ENCODE measurements around the gene GRK3. TPM values are rescaled to one million over a fixed set of nuclear protein-coding genes. Genes with fewer than 3 reads are reported as not detected.
A peak's percentile ranks its signal among the peaks of the same experiment; 100 is the strongest.

The GRK3 gene
- total and polyA plus RNA-seq, 10 of the 15 experiments (the other 5 are each of a cell fraction or from before 2014, with no cell fraction given), result 3.1 to 35.1 (median 14.7) TPM

- no peak for TF ChIP-seq SKIL (IDR thresholded peaks at IDR 0.05; ENCODE audit: low read depth, poor library complexity, severe bottlenecking)
- TF ChIP-seq POU2F2 (IDR thresholded peaks at IDR 0.05; ENCODE audit: borderline replicate concordance, low read depth, low read length), result 0 out of 3 replicates have a peak, but pooled peaks have one; percentile 24
- TF ChIP-seq WRNIP1 (IDR thresholded peaks at IDR 0.05; ENCODE audit: borderline replicate concordance, low read depth, low read length), result no peak
- no peak for TF ChIP-seq BHLHE40 (IDR thresholded peaks at IDR 0.05; ENCODE audit: borderline replicate concordance in 1 of 2, low read depth in 2 of 2, low read length in 1 of 2)
- TF ChIP-seq RAD21 (IDR thresholded peaks at IDR 0.05; ENCODE audit: insufficient read depth, low read depth, low read length), result no peak
- TF ChIP-seq NR2C2 (IDR thresholded peaks at IDR 0.05; ENCODE audit: borderline replicate concordance, control insufficient read depth, insufficient read length, low read depth), result no peak
- TF ChIP-seq NR2F1 (conservative IDR thresholded peaks at IDR 0.05), result no peak
- no peak; the same call in 1 of the 2 replicates for TF ChIP-seq EED (IDR thresholded peaks at IDR 0.05; ENCODE audit: low read depth)
- no peak for TF ChIP-seq STAT1 (conservative IDR thresholded peaks at IDR 0.05)
- TF ChIP-seq HDAC6 (IDR thresholded peaks at IDR 0.05; ENCODE audit: unreplicated experiment), result no peak
- TF ChIP-seq, protein P1, sequence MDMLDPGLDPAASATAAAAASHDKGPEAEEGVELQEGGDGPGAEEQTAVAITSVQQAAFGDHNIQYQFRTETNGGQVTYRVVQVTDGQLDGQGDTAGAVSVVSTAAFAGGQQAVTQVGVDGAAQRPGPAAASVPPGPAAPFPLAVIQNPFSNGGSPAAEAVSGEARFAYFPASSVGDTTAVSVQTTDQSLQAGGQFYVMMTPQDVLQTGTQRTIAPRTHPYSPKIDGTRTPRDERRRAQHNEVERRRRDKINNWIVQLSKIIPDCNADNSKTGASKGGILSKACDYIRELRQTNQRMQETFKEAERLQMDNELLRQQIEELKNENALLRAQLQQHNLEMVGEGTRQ (IDR thresholded peaks at IDR 0.05; ENCODE audit: borderline replicate concordance, low read depth, low read length), result no peak
- TF ChIP-seq RELB (IDR thresholded peaks at IDR 0.05; ENCODE audit: low read depth), result no peak
- no peak for TF ChIP-seq PKNOX1 (IDR thresholded peaks at IDR 0.05)
- TF ChIP-seq ZBED1 (IDR thresholded peaks at IDR 0.05; ENCODE audit: borderline replicate concordance), result no peak
- no peak for TF ChIP-seq MYC (IDR thresholded peaks at IDR 0.05; ENCODE audit: insufficient read depth, insufficient read length, insufficient replicate concordance, low read length, severe bottlenecking)
- TF ChIP-seq, protein P2, sequence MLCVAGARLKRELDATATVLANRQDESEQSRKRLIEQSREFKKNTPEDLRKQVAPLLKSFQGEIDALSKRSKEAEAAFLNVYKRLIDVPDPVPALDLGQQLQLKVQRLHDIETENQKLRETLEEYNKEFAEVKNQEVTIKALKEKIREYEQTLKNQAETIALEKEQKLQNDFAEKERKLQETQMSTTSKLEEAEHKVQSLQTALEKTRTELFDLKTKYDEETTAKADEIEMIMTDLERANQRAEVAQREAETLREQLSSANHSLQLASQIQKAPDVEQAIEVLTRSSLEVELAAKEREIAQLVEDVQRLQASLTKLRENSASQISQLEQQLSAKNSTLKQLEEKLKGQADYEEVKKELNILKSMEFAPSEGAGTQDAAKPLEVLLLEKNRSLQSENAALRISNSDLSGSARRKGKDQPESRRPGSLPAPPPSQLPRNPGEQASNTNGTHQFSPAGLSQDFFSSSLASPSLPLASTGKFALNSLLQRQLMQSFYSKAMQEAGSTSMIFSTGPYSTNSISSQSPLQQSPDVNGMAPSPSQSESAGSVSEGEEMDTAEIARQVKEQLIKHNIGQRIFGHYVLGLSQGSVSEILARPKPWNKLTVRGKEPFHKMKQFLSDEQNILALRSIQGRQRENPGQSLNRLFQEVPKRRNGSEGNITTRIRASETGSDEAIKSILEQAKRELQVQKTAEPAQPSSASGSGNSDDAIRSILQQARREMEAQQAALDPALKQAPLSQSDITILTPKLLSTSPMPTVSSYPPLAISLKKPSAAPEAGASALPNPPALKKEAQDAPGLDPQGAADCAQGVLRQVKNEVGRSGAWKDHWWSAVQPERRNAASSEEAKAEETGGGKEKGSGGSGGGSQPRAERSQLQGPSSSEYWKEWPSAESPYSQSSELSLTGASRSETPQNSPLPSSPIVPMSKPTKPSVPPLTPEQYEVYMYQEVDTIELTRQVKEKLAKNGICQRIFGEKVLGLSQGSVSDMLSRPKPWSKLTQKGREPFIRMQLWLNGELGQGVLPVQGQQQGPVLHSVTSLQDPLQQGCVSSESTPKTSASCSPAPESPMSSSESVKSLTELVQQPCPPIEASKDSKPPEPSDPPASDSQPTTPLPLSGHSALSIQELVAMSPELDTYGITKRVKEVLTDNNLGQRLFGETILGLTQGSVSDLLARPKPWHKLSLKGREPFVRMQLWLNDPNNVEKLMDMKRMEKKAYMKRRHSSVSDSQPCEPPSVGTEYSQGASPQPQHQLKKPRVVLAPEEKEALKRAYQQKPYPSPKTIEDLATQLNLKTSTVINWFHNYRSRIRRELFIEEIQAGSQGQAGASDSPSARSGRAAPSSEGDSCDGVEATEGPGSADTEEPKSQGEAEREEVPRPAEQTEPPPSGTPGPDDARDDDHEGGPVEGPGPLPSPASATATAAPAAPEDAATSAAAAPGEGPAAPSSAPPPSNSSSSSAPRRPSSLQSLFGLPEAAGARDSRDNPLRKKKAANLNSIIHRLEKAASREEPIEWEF (IDR thresholded peaks at IDR 0.05; ENCODE audit: insufficient replicate concordance, low read depth, low read length), result no peak
Observed at GRCh38 chr22:25749420-25750169, 185.1 kb downstream of the GRK3 start (continued).

Data from GM12878 (cell line).